CD4-positive, alpha-beta T cell treated with Interleukin-4 for 1 hour (primary cell): ENCODE data around the gene TRPM4.

ENCODE experiments used
- DNase-seq, 2 donors: peaks; one replicate each; pipeline ENCODE4 v3.0.0-alpha.2; 2020 to 2022

TRPM4 gene

DNA sequence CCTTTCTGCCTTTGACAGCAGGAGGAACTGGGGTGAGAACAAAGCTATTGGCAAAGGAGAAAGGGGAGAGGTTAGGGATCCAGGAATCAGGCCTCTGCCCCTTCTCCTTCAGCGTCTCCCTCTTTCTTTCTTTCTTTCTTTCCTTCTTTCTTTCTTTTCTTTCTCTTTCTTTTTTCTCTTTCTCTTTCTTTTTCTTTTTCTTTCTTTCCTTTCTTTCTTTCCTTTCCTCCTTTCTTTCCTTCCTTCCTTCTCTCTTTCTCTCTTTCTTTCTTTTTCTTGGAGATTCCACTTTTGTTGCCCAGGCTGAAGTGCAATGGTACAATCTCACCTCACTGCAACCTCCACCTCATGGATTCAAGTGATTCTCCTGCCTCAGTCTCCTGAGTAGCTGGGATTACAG lies 75.6 kb downstream of the TRPM4 start:
- no peak for DNase-seq

DNA sequence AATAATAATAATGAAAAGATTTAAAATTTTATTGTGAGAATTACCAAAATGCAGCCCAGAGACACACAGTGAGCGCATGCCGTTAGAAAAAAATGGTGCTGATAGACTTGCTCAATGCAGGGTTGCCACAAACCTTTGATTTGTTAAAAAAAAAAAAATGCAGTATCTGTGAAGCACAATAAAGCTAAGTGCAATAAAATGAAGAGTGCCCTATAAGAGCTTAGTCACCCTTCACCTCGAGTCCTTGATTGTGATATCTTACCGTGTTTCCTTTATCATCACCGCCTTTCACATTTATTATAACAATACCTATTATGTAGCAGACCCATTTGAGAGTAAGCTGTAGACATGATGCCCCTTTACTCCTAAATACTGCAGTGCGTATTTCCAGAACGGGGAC lies 84.2 kb downstream of the TRPM4 start:
- no peak for DNase-seq

DNA sequence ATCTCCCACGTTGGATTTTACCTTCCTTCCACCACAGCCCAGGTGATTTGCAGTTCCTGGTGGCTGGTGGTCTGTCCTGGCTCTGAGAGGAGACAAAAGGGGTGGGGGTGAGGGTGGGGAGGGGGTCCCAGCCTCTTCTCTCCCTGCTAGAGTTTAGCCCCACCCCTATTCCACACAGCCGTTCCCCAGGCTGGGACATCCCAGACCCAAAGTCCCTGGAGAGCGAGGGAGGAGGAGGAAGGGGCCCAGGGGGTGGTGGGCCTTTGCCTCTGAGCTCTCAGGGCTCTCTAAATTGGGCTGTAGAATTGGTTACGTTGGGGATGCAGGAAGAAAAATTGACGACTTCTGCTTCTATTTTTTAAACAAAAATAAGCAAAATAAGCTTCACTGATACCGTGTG lies 85.5 kb downstream of the TRPM4 start:
- DNase-seq = no peak

DNA sequence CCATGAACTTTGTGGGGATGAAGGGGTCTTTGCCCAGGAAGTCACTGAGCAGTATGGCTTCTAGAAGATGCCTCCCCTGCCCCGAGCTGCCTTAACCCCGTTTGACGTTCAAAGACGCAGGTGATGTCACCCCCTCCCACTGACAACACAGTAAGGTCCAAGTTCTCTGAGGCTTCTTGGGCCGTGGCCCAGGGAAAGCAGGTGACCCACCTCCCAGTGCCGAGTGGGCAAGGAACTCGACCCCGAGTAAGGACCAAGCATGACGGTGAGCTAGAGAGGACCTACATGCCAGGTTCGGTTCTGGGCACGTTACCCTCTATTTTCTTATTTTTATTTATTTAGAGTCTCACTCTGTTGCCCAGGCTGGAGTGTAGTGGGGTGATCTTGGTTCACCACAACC lies 86.1 kb downstream of the TRPM4 start:
- no peak for DNase-seq

DNA sequence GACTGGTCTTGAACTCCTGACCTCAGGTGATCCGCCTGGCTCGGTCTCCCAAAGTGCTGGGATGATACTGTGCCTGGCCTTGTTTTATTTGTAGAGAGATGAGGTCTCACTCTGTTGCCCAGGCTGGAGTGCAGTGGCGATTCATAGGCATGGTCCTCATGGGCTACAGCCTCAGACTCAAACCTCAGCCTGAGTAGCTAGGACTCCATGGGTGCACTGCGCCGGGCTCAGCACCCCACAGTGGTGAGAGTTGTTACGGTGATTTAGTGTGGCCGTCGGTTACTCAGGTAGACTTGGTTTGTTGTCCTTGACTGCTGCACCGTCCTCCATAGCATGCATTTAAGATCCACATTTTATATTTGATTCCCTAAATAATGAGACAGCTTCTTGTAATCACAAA lies 86.7 kb downstream of the TRPM4 start:
- no peak for DNase-seq

DNA sequence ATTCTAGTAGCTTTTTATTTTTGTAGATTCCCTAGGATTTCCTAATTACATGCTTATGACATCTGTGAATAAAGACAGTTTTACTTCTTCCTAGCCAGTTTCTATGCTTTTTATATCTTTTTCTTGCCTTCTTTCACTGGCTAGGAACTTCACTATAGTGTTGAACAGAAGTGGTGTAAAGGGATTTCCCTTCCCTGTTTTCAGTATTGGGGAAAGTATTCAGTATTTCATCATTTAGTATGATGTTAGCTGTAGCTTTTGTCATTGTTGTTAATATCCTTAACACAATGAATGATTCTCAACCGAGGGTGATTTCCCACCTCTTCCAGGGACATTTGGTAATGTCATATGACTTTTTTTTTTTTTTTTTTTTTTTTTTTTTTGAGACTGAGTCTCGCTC lies 90.1 kb downstream of the TRPM4 start:
- DNase-seq = no peak

DNA sequence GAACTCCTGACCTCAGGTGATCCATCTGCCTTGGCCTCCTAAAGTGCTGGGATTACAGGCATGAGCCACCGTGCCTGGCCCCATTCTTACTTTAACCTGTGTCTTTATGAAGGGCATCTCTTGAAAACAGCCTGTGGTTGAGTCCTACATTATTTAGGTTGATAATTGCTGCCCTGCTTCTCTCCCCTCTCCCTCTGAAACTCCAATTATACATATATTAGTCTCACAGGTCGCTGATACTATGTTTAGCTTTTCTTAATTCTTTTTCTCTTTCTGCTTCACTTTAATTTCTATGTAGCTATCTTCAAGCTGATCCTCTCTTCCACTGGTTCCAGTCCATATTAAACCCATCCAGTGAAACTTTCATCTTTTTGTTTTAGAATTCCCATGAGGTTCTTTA lies 92.3 kb downstream of the TRPM4 start:
- no peak for DNase-seq

DNA sequence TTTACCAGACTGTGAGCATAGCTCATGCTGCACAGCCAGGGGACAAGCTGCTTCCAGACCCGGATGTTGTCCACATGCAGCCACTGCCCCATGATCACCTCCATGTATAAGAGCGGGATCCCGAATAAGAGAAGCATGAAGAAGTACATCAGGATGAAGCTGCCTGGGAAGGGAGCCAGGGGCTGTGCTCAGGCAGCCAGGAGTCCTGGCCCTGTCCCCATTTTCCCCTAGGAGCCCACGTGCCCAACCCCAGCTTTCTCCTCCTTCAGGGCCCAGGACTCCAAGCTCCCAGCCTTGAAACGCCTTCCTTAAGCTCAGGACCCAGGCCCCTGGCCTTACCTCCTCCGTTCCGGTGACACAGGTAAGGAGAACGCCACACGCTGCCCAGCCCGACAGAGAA lies 98.1 kb downstream of the TRPM4 start:
- no peak for DNase-seq

DNA sequence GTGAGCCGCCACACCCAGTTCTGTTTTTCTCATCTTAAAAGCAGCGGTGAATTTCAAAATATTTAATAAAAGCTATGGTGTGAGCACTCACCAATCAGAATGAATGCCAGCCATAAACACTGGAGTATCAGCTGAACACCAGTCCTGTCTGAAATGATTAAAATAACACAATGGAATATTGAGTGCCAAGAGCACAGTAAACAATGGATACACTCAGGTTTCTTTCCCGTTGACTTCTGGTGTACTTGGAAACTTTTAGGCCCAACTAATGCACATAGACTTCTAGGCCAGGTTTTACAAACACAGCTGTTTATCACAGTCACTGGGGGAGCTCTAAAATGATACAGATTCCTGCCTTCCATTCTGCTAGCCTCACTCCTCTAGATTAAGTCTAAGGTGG lies 99.1 kb downstream of the TRPM4 start:
- DNase-seq = no peak
